Ovary (tissue), 9 donors: ENCODE results near the gene AGBL5. TPM values are rescaled to one million over a fixed set of nuclear protein-coding genes. Genes with fewer than 3 reads are reported as not detected.

ENCODE experiments used
- DNase-seq, 5 donors: peaks; one replicate each; pipeline ENCODE4 v3.0.0-alpha.2; 2019 to 2020
- H3K27ac ChIP-seq, 2 donors: fragments of 200-600 bp; one replicate each; pipeline versions ENCODE4 v1.5.1 to v1.8.0; 2019 to 2022
- H3K27me3 ChIP-seq: fragments of 200-600 bp; one replicate; pipeline ENCODE4 v1.8.0; 2022
- H3K36me3 ChIP-seq: fragments of 200-600 bp; sonication (generic); one replicate; pipeline ENCODE4 v1.5.1; 2019
- H3K4me1 ChIP-seq: one replicate; pipeline ENCODE4 v1.8.1; 2013; ENCODE audit warnings: mild to moderate bottlenecking, moderate library complexity; ENCODE audit not compliant: insufficient read depth
- H3K4me3 ChIP-seq: fragments of 200-600 bp; sonication (generic); one replicate; pipeline ENCODE4 v1.5.1; 2017
- H3K9me3 ChIP-seq, 2 donors: fragments of 200-600 bp in 1 of 2; sonication (generic) in 1 of 2; one replicate each; pipeline versions ENCODE4 v1.5.1 to v1.8.1; 2013 to 2019; ENCODE audit warnings: mild to moderate bottlenecking in 1 of 2, moderate library complexity in 1 of 2
- EP300 ChIP-seq: sonication (generic); formaldehyde crosslinking; IDR thresholded peaks from one replicate; pipeline ENCODE4 v1.6.1; 2017; ENCODE audit warnings: antibody characterized with exemption
- POLR2A ChIP-seq: fragments of 450-650 bp; IDR thresholded peaks from one replicate; pipeline ENCODE4 v1.6.1; 2017; ENCODE audit warnings: antibody characterized with exemption, mild to moderate bottlenecking, moderate library complexity
- WGBS, 3 donors: extraction: QIAGEN DNeasy Blood & Tissue Kit in 1 of 3; methylation state at CpG; one replicate each; pipeline versions ENCODE4 v1.1.5 to v1.1.7; 2013 to 2017; 5-methylcytosine and 5-hydroxymethylcytosine counted together
- intact Hi-C, 4 donors: fragments of 100-400 bp; cut with DNase I; formaldehyde crosslinking; loops; one replicate each; pipeline versions ENCODE4 v1.11.0 to v1.15.1; 2022 to 2023
- polyA plus RNA-seq, 2 donors: library from polyadenylated mRNA; stranded (reverse); fragments of 200-250 nt in 1 of 2; fragments of 350-450 nt in 1 of 2; fragmentation: Illumina TruSeq in 1 of 2; extraction: RNeasy Lipid Tissue Mini Kit (QIAGEN cat#74804) in 1 of 2; gene quantifications; one replicate each; pipeline ENCODE4 v1.2.3, GENCODE V29; 2013 to 2014
- total RNA-seq, 7 donors: library from RNA; depleted of rRNA in 2 of 7; stranded (reverse); fragments of >200 nt in 2 of 7; fragmentation: NEBNext Ultra II Directional in 3 of 7; extraction: Animal tissue kit (Norgen Biotek cat#: 25700) in 3 of 7; gene quantifications; one replicate each; pipeline versions ENCODE4 v1.1.0 to v1.2.4, GENCODE V29; 2016 to 2023
- TF ChIP-seq, protein P1 (sequence below), 3 donors: fragments of 450-650 bp in 2 of 3; fragments of 200-600 bp in 1 of 3; IDR thresholded peaks; one replicate each; pipeline versions ENCODE4 v1.5.1 to v1.8.0; 2016 to 2022; ENCODE audit warnings: antibody characterized with exemption in 3 of 3, mild to moderate bottlenecking in 1 of 3
- donor health status: DM: no; HTN: no; CAD: no; lungs with moderate emphysema.
- donor health status: DM: no; HTN: no; CAD: no.
- donor health status: Bipolar disorder and iron deficiency.
- donor health status: DM: yes; HTN: yes; CAD: no.
- donor health status: DM: no; HTN: no; CAD: no.
- donor health status: DM: yes; HTN: yes; CAD: no.

The AGBL5 gene
- total and polyA plus RNA-seq, 9 donors: 11.7 to 26.9 (median 23.9) TPM

DNA sequence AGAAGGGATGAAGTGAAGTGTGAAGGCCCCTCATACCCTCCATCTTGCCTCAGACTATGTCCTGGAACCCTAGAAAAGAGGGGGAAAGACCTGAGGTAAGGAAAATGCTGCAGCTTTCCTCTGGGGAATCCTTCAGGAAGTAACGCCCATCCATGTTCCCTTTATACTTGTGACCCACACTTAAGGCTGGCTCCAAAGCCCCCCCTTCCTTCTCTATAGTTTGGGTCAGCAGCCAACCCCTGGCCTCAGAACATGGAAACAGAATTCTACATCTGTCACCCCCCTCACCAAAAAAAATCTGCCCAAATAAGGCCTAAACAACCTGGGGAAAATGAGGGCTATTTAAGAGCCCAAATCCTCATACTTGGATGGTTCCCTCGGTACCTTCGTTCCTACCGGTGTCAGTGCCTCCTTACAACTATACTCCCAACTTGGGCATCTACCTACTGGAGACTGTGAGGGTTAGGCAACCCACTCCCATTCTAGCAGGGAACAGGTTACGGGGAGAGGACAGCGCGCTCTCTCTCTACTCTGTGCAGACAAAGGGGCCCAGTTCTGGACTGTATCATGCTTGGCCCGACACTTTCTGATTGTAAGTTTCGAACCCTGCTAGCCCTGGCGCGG, 19.3 kb downstream of the AGBL5 start:
- Histone ChIP-seq H3K27me3 (no peaks in the 10 kb centered on the region), H3K4me3 (peak overlapping the region; percentile 59), H3K36me3 (no peaks in the 10 kb centered on the region), H3K27ac (peak overlapping the region; percentile 92 to 98), H3K4me1 (peaks cover 15% of the 10 kb centered on the region), H3K9me3 (no peaks in the 10 kb centered on the region)
- DNase-seq: peak in 1 of 5 donors; percentile 17
- WGBS, 3 donors: 0 to 2% (median 1%) methylated on average over 10 to 11 of the region's 11 CpGs
- intact Hi-C loops: no loop called here
- TF ChIP-seq EP300 (no peak), POLR2A (no peak)
- TF ChIP-seq, protein P1, sequence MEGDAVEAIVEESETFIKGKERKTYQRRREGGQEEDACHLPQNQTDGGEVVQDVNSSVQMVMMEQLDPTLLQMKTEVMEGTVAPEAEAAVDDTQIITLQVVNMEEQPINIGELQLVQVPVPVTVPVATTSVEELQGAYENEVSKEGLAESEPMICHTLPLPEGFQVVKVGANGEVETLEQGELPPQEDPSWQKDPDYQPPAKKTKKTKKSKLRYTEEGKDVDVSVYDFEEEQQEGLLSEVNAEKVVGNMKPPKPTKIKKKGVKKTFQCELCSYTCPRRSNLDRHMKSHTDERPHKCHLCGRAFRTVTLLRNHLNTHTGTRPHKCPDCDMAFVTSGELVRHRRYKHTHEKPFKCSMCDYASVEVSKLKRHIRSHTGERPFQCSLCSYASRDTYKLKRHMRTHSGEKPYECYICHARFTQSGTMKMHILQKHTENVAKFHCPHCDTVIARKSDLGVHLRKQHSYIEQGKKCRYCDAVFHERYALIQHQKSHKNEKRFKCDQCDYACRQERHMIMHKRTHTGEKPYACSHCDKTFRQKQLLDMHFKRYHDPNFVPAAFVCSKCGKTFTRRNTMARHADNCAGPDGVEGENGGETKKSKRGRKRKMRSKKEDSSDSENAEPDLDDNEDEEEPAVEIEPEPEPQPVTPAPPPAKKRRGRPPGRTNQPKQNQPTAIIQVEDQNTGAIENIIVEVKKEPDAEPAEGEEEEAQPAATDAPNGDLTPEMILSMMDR (IDR thresholded peaks at IDR 0.05): no peak

DNA sequence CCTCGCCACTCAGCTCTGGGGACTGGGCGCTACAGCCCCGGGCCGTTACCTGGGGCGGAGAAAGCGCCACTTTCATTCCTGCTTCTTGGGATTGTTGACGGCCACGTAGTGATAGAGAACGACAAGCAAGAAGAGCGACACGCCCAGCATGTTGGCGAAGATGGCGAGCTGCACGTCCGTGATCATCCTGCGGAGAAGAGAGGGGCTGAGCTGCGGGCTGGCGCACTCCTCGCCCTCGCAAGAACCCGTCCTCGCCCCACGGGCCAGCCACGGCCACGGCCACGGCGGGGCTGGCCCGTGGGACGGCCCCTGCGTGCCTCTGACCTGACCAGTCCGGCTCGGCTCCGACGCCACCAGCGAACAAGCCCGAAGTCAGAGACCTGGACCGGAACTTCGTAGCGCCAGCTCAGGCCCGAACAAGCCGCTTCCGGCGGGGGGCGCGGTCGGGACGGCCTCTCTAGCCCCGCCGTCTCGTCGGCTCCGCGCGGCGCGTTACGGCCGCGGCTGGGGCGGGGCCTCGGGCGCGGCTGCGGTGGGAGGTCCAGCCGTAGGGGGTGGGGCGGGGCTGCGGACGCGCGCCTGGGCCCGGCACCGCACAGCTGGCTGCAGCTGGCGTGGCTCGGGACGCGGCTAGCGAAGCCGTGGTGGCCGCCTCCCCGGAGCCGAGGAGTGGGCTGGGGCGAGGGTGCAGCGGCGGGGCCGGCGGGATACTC, 20.0 kb downstream of the AGBL5 start, which contains the start of gene OST4:
Gene OST4, minus strand, starts transcription at position 378 of the 713 bp plus-strand sequence.
- no peaks in the 10 kb centered on the region for H3K27me3 ChIP-seq
- H3K27ac ChIP-seq: peak within 1 kb of the TSS; percentile 92 to 98
- peak within 1 kb of the TSS; percentile 59 for H3K4me3 ChIP-seq
- 0 to 1% (median 1%) methylated on average over 29 to 86 of the region's 86 CpGs for WGBS, 3 donors
- intact Hi-C loops: no loop called here
- DNase-seq: peak; percentile 93 to 96 (median 94)
- TF ChIP-seq POLR2A (peak; percentile 75), EP300 (no peak)
- TF ChIP-seq, protein P1 (IDR thresholded peaks at IDR 0.05): peak in 1 of 3 donors; percentile 23
- H3K36me3 ChIP-seq: no peaks in the 10 kb centered on the region
- H3K9me3 ChIP-seq: no peaks in the 10 kb centered on the region
- peaks cover 16% of the 10 kb centered on the region for H3K4me1 ChIP-seq

DNA sequence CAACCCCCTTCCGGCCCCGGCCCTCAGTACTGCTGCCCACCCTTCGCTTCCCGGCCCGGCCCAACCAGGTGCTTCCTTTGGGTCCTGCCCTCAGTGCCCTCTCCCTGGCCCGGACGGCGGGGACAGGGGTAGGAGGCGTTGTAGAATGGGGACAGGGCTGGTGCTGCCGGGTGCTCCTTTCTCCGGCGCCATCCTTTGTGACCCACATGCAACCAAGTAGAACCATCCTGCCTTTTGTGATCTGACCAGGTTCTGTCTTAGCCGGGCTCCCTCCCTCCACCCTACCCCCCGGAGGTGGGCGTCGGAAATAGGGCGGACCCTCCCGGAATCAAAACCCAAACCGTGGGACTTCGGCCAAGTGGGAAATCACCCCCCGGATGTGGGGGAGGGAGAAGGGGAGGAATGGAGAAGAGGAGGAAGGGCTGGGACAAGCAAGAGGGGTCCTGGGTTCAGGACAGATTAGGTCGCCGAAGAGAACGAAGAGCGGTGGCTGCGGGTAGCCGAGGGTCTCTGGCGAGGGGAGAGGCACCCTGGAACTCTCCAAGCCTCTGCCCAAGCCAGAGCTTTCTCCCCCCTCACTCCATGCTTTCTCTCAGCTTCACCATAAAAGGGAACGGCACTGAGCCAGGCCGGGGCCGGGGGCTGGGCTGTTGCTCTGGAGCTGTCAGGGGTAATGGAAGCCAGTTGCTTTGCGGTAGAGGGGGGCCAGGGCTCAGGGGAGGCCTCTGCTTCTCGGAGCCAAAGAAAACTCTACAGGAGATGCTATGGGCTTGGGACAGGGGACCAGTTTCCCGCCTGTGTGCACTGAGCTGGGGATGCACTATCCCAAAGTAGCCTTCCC, 20.7 kb downstream of the AGBL5 start:
- Histone ChIP-seq H3K36me3 (no peaks in the 10 kb centered on the region), H3K27me3 (no peaks in the 10 kb centered on the region), H3K27ac (peak overlapping the region; percentile 92 to 98), H3K9me3 (no peaks in the 10 kb centered on the region), H3K4me1 (peaks cover 16% of the 10 kb centered on the region), H3K4me3 (peak overlapping the region; percentile 59)
- intact Hi-C loops: no loop called here
- TF ChIP-seq, protein P1 (IDR thresholded peaks at IDR 0.05): no peak
- TF ChIP-seq POLR2A (no peak), EP300 (no peak)
- WGBS, 3 donors: 1 to 3% (median 1%) methylated on average over 28 to 34 of the region's 34 CpGs
- DNase-seq: peak; percentile 91 to 94 (median 93)

DNA sequence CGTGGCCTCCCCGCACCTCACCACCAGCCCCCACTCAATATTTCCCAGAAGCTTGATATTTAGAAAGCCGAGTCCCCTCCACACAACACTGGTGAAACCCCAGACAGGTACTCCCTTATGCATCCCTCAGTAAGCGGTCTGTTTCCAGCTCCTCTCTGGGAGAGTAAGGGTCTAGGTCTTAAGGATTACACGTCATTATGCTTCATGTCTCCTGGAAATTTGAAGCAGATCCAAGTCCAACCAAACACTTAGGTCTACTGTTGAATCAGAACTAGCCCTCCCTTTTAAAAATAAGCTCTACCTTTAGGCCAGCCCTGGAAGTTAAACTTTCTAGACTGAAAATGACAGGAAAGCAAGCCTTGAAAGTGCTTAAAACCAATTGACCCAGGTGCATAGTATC, 21.5 kb downstream of the AGBL5 start:
- Histone ChIP-seq H3K36me3 (no peaks in the 10 kb centered on the region), H3K27me3 (no peaks in the 10 kb centered on the region), H3K27ac (peak overlapping the region; percentile 92 to 98), H3K9me3 (no peaks in the 10 kb centered on the region), H3K4me1 (peaks cover 16% of the 10 kb centered on the region), H3K4me3 (no peak overlapping the region)
- DNase-seq: no peak
- 18 to 22% (median 19%) methylated on average over 5 of the region's 5 CpGs for WGBS, 3 donors
- TF ChIP-seq, protein P1 (IDR thresholded peaks at IDR 0.05): no peak
- TF ChIP-seq EP300: no peak
- no peak for TF ChIP-seq POLR2A
- intact Hi-C loops: no loop called here
